Natural killer cell treated with Interleukin-12 subunit alpha and Interleukin-12 subunit beta and Interleukin-15 and Interleukin-18, amount 100 ng/mL, for 72 hours (primary cell): ENCODE measurements around the gene SERAC1. TPM values are rescaled to one million over a fixed set of nuclear protein-coding genes. Genes with fewer than 3 reads are reported as not detected.

Experiments
- ATAC-seq, 2 donors: fragments of 150-1000 bp; cut with Tn5 transposase in 1 of 2; sonication (Bioruptor Pico), chemical (Tn5 transposase) in 1 of 2; 2 replicates each; pipeline ENCODE4 v1.10.0; 2021
- DNase-seq: peaks from one replicate; pipeline ENCODE4 v3.0.0; 2022; ENCODE audit warnings: low spot score
- H3K27ac Mint-ChIP-seq, 2 donors: 1 replicate in 1 of 2; 2 replicates in 1 of 2; pipeline ENCODE4 v1.8.0; 2022; ENCODE audit warnings: mixed read lengths in 2 of 2, mild to moderate bottlenecking in 1 of 2, moderate library complexity in 1 of 2
- H3K27me3 Mint-ChIP-seq, 2 donors: 1 replicate in 1 of 2; 2 replicates in 1 of 2; pipeline ENCODE4 v1.8.0; 2022; ENCODE audit warnings: mixed read lengths in 2 of 2
- H3K36me3 Mint-ChIP-seq: one replicate; pipeline ENCODE4 v1.8.0; 2022; ENCODE audit warnings: mixed read lengths
- H3K4me1 Mint-ChIP-seq, 2 donors: 1 replicate in 1 of 2; 2 replicates in 1 of 2; pipeline ENCODE4 v1.8.0; 2022; ENCODE audit warnings: low read depth in 2 of 2, mixed read lengths in 2 of 2, mild to moderate bottlenecking in 1 of 2
- H3K4me3 Mint-ChIP-seq: one replicate; pipeline ENCODE4 v1.8.0; 2022; ENCODE audit warnings: mixed read lengths
- H3K9me3 Mint-ChIP-seq: 2 replicates; pipeline ENCODE4 v1.8.0; 2022; ENCODE audit warnings: mixed read lengths
- total RNA-seq, 2 donors: library from RNA; stranded (reverse); gene quantifications; one replicate each; pipeline ENCODE4 v1.2.3, GENCODE V29; 2022

Gene SERAC1
- total RNA-seq, 2 donors from 2014 or later, result 4.9 to 7.9 TPM

GRCh38 chr6:158095031-158095430 is 73.0 kb downstream of the SERAC1 start:
- Mint-ChIP-seq H3K27me3 (no peaks in the 10 kb centered on the region), H3K9me3 (no peaks in the 10 kb centered on the region), H3K27ac (no peak overlapping the region), H3K4me1 (no peaks in the 10 kb centered on the region), H3K36me3 (peaks cover 11% of the 10 kb centered on the region), H3K4me3 (no peak overlapping the region)
- ATAC-seq, result no peak
- DNase-seq, result no peak

DNA sequence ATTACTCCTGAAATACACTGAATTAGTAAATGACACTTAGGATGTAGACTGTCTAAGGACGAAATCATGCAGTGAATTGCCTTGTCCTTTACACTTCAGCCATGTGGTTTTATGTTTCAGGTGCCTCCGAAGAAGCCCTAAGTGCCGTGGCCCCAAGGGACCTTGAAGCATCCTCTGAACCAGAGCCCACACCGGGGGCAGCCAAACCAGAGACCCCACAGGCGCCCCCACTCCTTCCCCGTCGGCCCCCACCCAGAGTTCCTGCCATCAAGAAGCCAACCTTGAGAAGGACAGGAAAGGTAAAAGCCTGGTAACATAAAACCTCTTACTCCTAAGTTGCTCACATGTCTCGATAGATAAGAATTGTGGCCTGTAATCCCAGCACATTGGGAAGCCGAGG is 75.3 kb downstream of the SERAC1 start:
- no peak for ATAC-seq
- Mint-ChIP-seq H3K27me3 (no peaks in the 10 kb centered on the region), H3K36me3 (peaks cover 11% of the 10 kb centered on the region), H3K4me3 (no peak overlapping the region), H3K27ac (no peak overlapping the region), H3K9me3 (no peaks in the 10 kb centered on the region), H3K4me1 (no peaks in the 10 kb centered on the region)
- DNase-seq, result no peak

- H3K36me3 Mint-ChIP-seq, result no peaks in the 10 kb centered on the region
- DNase-seq, result no peak
- no peak overlapping the region for H3K27ac Mint-ChIP-seq
- H3K27me3 Mint-ChIP-seq, result no peaks in the 10 kb centered on the region
- no peaks in the 10 kb centered on the region for H3K9me3 Mint-ChIP-seq
- peaks cover 0 to 5% of the 10 kb centered on the region in 2 donors for H3K4me1 Mint-ChIP-seq
- H3K4me3 Mint-ChIP-seq, result no peak overlapping the region
- no peak for ATAC-seq
Measured at GRCh38 chr6:158087224-158087867, 80.7 kb downstream of the SERAC1 start.

GRCh38 chr6:158086504-158087223 is 81.4 kb downstream of the SERAC1 start:
- Mint-ChIP-seq H3K36me3 (no peaks in the 10 kb centered on the region), H3K27ac (no peak overlapping the region), H3K9me3 (no peaks in the 10 kb centered on the region), H3K27me3 (no peaks in the 10 kb centered on the region), H3K4me3 (no peak overlapping the region), H3K4me1 (peaks cover 0 to 5% of the 10 kb centered on the region in 2 donors)
- ATAC-seq, result peak; percentile 29 to 65
- no peak for DNase-seq

GRCh38 chr6:158086054-158086503 is 82.0 kb downstream of the SERAC1 start:
- no peak overlapping the region for H3K27ac Mint-ChIP-seq
- H3K4me3 Mint-ChIP-seq, result no peak overlapping the region
- no peaks in the 10 kb centered on the region for H3K27me3 Mint-ChIP-seq
- H3K36me3 Mint-ChIP-seq, result no peaks in the 10 kb centered on the region
- no peaks in the 10 kb centered on the region for H3K9me3 Mint-ChIP-seq
- DNase-seq (no peak), ATAC-seq (peak; percentile 28 to 61)
- peaks cover 0 to 5% of the 10 kb centered on the region in 2 donors for H3K4me1 Mint-ChIP-seq

DNA sequence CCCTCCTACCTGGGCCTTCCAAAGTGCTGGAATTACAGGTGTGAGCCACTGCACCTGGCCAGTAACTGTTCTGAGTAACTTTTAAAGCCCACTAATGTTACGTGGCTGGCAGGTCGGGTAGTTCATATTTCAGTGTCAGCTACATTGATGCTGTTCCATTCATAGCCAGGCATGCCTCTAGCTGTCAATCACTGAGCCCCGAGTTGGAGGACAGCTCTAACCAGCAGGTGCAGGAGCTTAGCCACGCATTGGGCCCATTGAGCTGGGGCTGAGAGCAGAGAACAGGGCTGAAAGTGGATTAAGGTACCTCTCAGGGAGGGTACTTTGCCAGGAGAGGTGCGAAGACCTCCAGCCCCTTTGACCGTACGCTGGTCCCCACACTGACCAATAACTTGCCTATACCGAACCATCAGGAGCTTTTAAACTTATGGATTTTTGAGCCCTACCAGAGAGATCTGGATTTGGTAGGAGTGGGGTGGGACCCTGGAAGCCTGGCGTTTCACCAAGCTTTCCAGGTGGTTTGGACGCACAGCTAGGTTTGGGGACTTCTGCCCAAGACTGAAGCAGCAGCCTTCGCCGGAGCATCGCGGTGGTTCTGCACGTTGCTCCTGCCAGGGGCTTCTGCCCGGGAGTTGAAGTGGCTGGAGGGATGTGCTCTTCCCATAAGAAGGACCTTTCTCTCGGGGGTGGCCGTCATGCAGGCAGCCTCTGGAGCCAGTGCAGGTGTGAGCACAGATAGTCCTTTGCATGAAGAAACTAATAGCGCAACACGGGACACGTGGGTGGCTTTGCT is 82.6 kb downstream of the SERAC1 start:
- Mint-ChIP-seq H3K27me3 (no peaks in the 10 kb centered on the region), H3K36me3 (no peaks in the 10 kb centered on the region), H3K4me3 (no peak overlapping the region), H3K9me3 (no peaks in the 10 kb centered on the region), H3K4me1 (peaks cover 0 to 5% of the 10 kb centered on the region in 2 donors), H3K27ac (no peak overlapping the region)
- DNase-seq, result no peak
- ATAC-seq, result no peak

GRCh38 chr6:158083455-158084325 is 84.4 kb downstream of the SERAC1 start:
- Mint-ChIP-seq H3K27ac (no peak overlapping the region), H3K4me3 (no peak overlapping the region), H3K27me3 (no peaks in the 10 kb centered on the region), H3K9me3 (no peaks in the 10 kb centered on the region), H3K36me3 (no peaks in the 10 kb centered on the region), H3K4me1 (peaks cover 0 to 5% of the 10 kb centered on the region in 2 donors)
- no peak for DNase-seq
- ATAC-seq, result no peak

DNA sequence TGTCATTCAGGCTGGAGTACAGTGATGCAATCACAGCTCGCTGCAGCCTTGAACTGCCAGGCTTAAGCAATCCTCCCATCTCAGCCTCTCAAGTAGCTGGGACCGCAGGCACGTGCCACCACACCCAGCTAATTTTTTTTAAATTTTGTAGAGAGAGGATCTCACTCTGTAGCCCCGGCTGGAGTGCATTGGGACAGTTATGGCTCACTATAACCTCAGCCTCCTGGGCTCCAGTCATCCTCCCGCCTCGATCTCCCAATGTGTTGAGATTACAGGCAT is 86.5 kb downstream of the SERAC1 start:
- ATAC-seq (no peak), DNase-seq (no peak)
- H3K36me3 Mint-ChIP-seq, result no peaks in the 10 kb centered on the region
- peaks cover 0 to 2% of the 10 kb centered on the region in 2 donors for H3K4me1 Mint-ChIP-seq
- H3K27me3 Mint-ChIP-seq, result no peaks in the 10 kb centered on the region
- no peaks in the 10 kb centered on the region for H3K9me3 Mint-ChIP-seq
- H3K27ac Mint-ChIP-seq, result no peak overlapping the region
- no peak overlapping the region for H3K4me3 Mint-ChIP-seq

DNA sequence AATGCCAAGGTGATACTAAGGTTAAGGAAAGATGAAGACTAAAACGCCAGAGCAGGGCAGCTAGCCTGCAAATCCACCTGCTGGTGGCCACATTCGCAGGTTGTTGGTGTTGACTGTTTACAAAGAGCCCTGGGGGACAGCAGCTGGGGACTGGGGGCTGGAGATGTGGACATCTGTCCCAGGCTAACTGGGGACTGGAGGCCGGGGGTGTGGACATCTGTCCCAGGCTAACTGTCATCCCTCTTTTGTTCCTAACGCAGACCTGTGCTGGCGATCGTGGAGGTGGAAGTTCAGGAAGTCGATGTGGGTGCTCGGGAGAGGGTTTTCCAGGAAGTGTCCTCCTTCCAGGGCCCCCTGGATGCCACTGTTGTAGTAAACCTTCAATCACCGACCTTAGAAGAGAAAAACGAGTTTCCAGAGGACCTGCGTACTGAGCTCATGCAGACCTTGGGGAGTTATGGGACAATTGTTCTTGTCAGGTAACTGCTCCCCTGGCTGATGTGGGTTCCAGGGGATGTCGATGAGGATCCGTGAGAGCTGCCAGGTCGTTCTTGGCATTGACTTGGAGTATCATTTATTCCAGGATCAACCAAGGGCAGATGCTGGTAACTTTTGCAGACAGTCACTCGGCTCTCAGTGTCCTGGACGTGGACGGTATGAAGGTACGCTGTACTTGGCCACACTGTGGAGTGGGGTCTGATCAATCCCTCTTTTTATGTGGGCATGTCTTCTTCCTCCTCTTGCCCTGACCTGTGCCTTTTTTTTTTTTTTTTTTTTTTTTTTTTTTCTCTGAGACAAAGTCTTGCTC is 87.0 kb downstream of the SERAC1 start:
- DNase-seq (no peak), ATAC-seq (no peak)
- no peaks in the 10 kb centered on the region for H3K27me3 Mint-ChIP-seq
- peaks cover 0 to 2% of the 10 kb centered on the region in 2 donors for H3K4me1 Mint-ChIP-seq
- H3K9me3 Mint-ChIP-seq, result no peaks in the 10 kb centered on the region
- no peak overlapping the region for H3K27ac Mint-ChIP-seq
- H3K4me3 Mint-ChIP-seq, result no peak overlapping the region
- H3K36me3 Mint-ChIP-seq, result no peaks in the 10 kb centered on the region

GRCh38 chr6:158078320-158078719 is 89.7 kb downstream of the SERAC1 start:
- no peaks in the 10 kb centered on the region for H3K4me1 Mint-ChIP-seq
- no peak overlapping the region for H3K27ac Mint-ChIP-seq
- no peaks in the 10 kb centered on the region for H3K9me3 Mint-ChIP-seq
- no peak for ATAC-seq
- H3K4me3 Mint-ChIP-seq, result no peak overlapping the region
- no peaks in the 10 kb centered on the region for H3K27me3 Mint-ChIP-seq
- no peaks in the 10 kb centered on the region for H3K36me3 Mint-ChIP-seq
- no peak for DNase-seq

- DNase-seq, result no peak
- ATAC-seq, result no peak
- H3K36me3 Mint-ChIP-seq, result no peaks in the 10 kb centered on the region
- no peaks in the 10 kb centered on the region for H3K4me1 Mint-ChIP-seq
- H3K4me3 Mint-ChIP-seq, result no peak overlapping the region
- H3K9me3 Mint-ChIP-seq, result no peaks in the 10 kb centered on the region
- no peak overlapping the region for H3K27ac Mint-ChIP-seq
- no peaks in the 10 kb centered on the region for H3K27me3 Mint-ChIP-seq
Measured at GRCh38 chr6:158077676-158078075, 90.4 kb downstream of the SERAC1 start.

GRCh38 chr6:158076548-158076947 is 91.5 kb downstream of the SERAC1 start:
- Mint-ChIP-seq H3K4me1 (peaks cover 5 to 6% of the 10 kb centered on the region in 2 donors), H3K4me3 (no peak overlapping the region), H3K27ac (no peak overlapping the region), H3K9me3 (no peaks in the 10 kb centered on the region), H3K36me3 (no peaks in the 10 kb centered on the region), H3K27me3 (no peaks in the 10 kb centered on the region)
- no peak for DNase-seq
- ATAC-seq, result no peak

DNA sequence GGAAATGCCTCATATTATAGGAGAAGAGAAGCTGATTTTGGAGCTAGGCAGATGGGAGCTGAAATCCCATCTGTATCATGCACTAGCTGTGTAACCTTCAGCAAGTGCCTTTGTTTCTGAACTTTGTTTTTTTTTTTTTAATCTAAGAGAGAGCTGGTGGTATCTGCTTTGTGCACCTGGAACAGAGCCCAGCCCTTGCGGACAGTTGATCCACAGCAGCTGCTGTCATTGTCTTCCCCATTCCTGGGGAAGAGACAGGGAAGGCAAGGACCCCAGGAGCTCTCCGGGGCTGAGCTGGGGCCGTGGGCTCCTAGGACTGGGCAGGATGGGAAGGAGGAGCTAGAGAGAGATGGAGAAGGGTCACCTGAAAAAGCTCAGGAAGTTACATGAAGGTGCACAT is 94.3 kb downstream of the SERAC1 start:
- Mint-ChIP-seq H3K36me3 (no peaks in the 10 kb centered on the region), H3K27me3 (no peaks in the 10 kb centered on the region), H3K4me3 (no peak overlapping the region), H3K27ac (no peak overlapping the region), H3K9me3 (no peaks in the 10 kb centered on the region), H3K4me1 (peaks cover 17 to 23% of the 10 kb centered on the region in 2 donors)
- ATAC-seq (no peak), DNase-seq (no peak)
